Thyroid gland (tissue), 4 donors: ENCODE measurements around the gene RBM19. TPM values are rescaled to one million over a fixed set of nuclear protein-coding genes. Genes with fewer than 3 reads are reported as not detected.

Source experiments
- DNase-seq, 2 donors: peaks; one replicate each; pipeline ENCODE4 v3.0.0-alpha.2; 2019
- H3K27ac ChIP-seq, 3 donors: fragments of 200-600 bp; sonication (generic); 1 replicate in 2 of 3; 2 replicates in 1 of 3; pipeline ENCODE4 v1.5.1; 2016 to 2019; ENCODE audit warnings: mild to moderate bottlenecking in 1 of 3, moderate library complexity in 1 of 3
- H3K27me3 ChIP-seq: fragments of 200-600 bp; sonication (generic); one replicate; pipeline ENCODE4 v1.5.1; 2019
- H3K36me3 ChIP-seq, 2 donors: fragments of 200-600 bp; sonication (generic); one replicate each; pipeline ENCODE4 v1.5.1; 2016 to 2019
- H3K4me1 ChIP-seq, 2 donors: fragments of 200-600 bp; sonication (generic); one replicate each; pipeline ENCODE4 v1.5.1; 2017 to 2019
- H3K4me3 ChIP-seq, 3 donors: fragments of 200-600 bp; sonication (generic); replicated peaks in 1 of 3; 1 replicate in 2 of 3; 2 replicates in 1 of 3; pipeline ENCODE4 v1.5.1; 2016; ENCODE audit warnings: mild to moderate bottlenecking in 1 of 3
- H3K9me3 ChIP-seq: fragments of 200-600 bp; sonication (generic); one replicate; pipeline ENCODE4 v1.5.1; 2017
- POLR2A ChIP-seq, 2 donors: fragments of 450-650 bp; IDR thresholded peaks; one replicate each; pipeline ENCODE4 v1.6.1; 2017; ENCODE audit warnings: antibody characterized with exemption in 2 of 2, mild to moderate bottlenecking in 2 of 2, moderate library complexity in 1 of 2
- WGBS, 2 donors: methylation state at CpG; one replicate each; pipeline ENCODE4 v1.1.5; 2017; 5-methylcytosine and 5-hydroxymethylcytosine counted together
- intact Hi-C: fragments of 100-400 bp; cut with DNase I; formaldehyde crosslinking; loops from one replicate; pipeline ENCODE4 v1.15.1; 2023
- total RNA-seq, 4 donors: library from RNA; depleted of rRNA; stranded (reverse); fragments of >200 nt; gene quantifications; one replicate each; pipeline ENCODE4 v1.2.3, GENCODE V29; 2016
- TF ChIP-seq, protein P1 (sequence below), 6 experiments: fragments of 200-600 bp in 3 of 6; fragments of 450-650 bp in 3 of 6; sonication (generic) in 3 of 6; IDR thresholded peaks; one replicate each; pipeline ENCODE4 v1.5.1; 2016 to 2019; ENCODE audit warnings: antibody characterized with exemption in 6 of 6, mild to moderate bottlenecking in 2 of 6, inconsistent platforms in 1 of 6, moderate library complexity in 1 of 6

RBM19 gene
- total RNA-seq, 4 donors from 2014 or later, result 27.3 to 40.6 (median 36.1) TPM

DNA sequence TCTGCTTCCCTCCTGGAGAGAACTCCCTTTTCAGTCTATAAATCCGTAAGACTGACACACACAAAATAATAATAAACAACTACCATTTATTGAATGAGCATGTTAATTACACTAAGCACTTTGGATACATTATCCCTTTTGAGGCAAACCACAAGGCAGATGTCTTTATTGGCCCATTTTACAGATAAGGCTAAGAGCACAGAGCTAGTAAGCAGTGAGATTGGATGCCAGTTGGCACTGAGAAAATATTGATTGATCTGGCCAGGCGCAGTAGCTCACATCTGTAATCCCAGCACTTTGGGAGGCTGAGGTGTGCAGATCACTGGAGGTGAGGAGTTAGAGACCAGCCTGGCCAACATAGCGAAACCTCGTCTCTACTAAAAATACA, 21.9 kb upstream of the RBM19 start:
- TF ChIP-seq, protein P1, sequence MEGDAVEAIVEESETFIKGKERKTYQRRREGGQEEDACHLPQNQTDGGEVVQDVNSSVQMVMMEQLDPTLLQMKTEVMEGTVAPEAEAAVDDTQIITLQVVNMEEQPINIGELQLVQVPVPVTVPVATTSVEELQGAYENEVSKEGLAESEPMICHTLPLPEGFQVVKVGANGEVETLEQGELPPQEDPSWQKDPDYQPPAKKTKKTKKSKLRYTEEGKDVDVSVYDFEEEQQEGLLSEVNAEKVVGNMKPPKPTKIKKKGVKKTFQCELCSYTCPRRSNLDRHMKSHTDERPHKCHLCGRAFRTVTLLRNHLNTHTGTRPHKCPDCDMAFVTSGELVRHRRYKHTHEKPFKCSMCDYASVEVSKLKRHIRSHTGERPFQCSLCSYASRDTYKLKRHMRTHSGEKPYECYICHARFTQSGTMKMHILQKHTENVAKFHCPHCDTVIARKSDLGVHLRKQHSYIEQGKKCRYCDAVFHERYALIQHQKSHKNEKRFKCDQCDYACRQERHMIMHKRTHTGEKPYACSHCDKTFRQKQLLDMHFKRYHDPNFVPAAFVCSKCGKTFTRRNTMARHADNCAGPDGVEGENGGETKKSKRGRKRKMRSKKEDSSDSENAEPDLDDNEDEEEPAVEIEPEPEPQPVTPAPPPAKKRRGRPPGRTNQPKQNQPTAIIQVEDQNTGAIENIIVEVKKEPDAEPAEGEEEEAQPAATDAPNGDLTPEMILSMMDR (IDR thresholded peaks at IDR 0.05), result no peak
- no peak for TF ChIP-seq POLR2A (IDR thresholded peaks at IDR 0.05)
- intact Hi-C loops, result no loop called here
- Histone ChIP-seq H3K4me1 (no peaks in the 10 kb centered on the region), H3K27me3 (no peaks in the 10 kb centered on the region), H3K4me3 (no peak overlapping the region), H3K9me3 (no peaks in the 10 kb centered on the region), H3K27ac (no peak overlapping the region), H3K36me3 (no peaks in the 10 kb centered on the region)
- WGBS, 2 donors, result 83 to 87% methylated on average over 4 of the region's 4 CpGs
- no peak for DNase-seq

DNA sequence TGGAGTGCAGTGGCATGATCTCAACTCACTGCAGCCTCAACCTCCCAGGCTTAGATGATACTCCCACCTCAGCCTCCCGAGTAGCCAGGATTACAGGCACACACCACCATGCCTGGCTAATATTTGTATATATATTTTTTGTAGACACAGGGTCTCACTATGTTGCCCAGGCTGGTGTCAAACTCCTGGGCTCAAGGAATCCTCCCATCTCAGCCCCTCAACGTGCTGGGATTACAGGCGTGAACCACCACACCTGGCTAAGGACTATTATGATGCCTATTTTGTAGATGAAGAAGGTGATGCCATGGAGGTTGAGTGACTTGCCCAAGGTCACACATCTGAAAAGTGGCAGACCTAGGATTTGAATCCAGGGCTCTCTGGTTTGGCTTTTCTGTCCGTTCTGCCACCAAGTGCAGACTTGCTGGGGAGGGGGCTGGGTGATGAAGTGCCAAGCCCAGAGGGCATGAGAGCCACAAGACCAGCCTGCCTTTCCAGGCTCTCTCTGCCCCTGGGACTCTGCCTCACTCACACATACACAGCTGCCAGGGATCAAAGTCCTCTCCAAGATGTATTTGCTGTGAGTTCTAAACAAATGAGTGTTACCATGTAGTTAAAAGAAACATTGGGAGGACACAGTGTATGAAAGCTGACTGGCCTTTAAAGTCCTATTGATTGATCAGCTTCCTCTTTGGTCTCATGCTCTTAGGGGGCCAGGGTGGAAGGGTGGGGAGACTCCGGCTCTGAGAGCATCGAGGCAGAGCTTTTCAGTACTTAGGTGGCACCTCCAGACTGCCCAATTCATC, 21.3 kb upstream of the RBM19 start:
- 73 to 75% methylated on average over 6 of the region's 6 CpGs for WGBS, 2 donors
- Histone ChIP-seq H3K4me3 (no peak overlapping the region), H3K4me1 (no peaks in the 10 kb centered on the region), H3K27me3 (no peaks in the 10 kb centered on the region), H3K27ac (no peak overlapping the region), H3K9me3 (no peaks in the 10 kb centered on the region), H3K36me3 (no peaks in the 10 kb centered on the region)
- TF ChIP-seq, protein P1 (IDR thresholded peaks at IDR 0.05), result no peak
- TF ChIP-seq POLR2A (IDR thresholded peaks at IDR 0.05), result no peak
- DNase-seq, result no peak
- intact Hi-C loops, result no loop called here

DNA sequence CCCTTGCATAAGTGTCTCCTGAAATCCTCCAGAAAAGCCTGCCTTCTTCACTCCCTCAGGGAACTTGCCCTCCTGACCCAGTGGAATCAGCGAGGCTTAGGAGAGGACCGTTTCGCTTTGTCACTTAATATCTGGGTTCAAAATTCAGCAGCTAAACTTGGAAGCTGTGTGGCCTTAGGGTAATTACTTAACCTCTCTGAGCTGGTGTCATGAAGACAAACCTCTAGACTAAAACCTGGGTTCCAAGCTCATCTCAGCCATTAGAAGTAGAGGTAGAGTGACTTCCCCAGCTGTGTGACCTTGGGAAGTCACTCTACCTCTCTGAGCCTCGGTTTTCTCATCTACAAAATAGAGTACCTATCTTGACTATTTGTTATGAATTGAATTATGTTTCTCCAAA, 18.3 kb upstream of the RBM19 start:
- intact Hi-C loops, result loop anchor here (5.0 kb wide), 1 partner anchor 523 kb away; no protein-coding TSS in a partner anchor
- 77 to 82% methylated on average over 4 of the region's 4 CpGs for WGBS, 2 donors

DNA sequence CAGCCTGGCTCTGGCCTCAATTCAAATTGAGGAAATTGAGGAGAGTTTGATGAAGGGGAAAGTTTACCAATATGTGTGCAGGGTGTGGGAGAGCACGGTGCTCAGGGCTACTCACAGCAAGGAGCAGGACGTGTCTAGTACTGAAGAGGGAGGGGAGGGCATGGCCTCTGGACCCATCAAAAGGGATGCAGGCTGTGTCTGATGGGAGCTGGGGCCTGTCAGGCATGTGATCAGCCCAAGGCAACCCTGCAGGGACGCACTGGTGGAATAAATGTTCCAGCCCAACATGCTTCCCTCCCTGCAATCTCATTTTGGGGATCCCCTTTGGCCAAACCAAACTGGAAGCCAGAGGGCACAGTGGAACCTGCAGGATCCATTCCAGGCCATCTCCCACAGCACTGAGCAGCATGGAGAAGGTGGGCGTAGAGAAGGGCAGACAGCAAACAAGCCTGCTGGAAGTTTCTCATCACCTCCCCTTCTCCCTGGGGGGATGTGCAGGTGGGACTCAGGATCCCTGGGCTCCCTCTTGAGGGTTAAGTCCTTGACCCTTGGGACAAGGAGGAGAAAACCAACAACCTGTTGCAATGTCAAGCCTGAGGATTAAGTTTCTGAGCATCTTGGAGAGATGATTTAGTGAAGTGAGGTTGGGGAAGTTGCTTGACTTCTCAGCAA, 17.8 kb upstream of the RBM19 start:
- TF ChIP-seq, protein P1 (IDR thresholded peaks at IDR 0.05), result no peak
- no peak for TF ChIP-seq POLR2A (IDR thresholded peaks at IDR 0.05)
- intact Hi-C loops, result loop anchor here (5.0 kb wide), 1 partner anchor 523 kb away; no protein-coding TSS in a partner anchor
- no peak overlapping the region for H3K27ac ChIP-seq
- no peaks in the 10 kb centered on the region for H3K4me1 ChIP-seq
- WGBS, 2 donors, result 65 to 68% methylated on average over 4 of the region's 4 CpGs
- no peaks in the 10 kb centered on the region for H3K9me3 ChIP-seq
- no peaks in the 10 kb centered on the region for H3K36me3 ChIP-seq
- H3K27me3 ChIP-seq, result no peaks in the 10 kb centered on the region
- no peak overlapping the region for H3K4me3 ChIP-seq
- no peak for DNase-seq

More for the DNA sequence above, 18.3 kb upstream of the RBM19 start:
- Histone ChIP-seq H3K4me3 (no peak overlapping the region), H3K4me1 (no peaks in the 10 kb centered on the region), H3K27ac (no peak overlapping the region), H3K27me3 (no peaks in the 10 kb centered on the region), H3K36me3 (no peaks in the 10 kb centered on the region), H3K9me3 (no peaks in the 10 kb centered on the region)
- no peak for TF ChIP-seq POLR2A (IDR thresholded peaks at IDR 0.05)
- TF ChIP-seq, protein P1 (IDR thresholded peaks at IDR 0.05), result no peak
- DNase-seq, result no peak

DNA sequence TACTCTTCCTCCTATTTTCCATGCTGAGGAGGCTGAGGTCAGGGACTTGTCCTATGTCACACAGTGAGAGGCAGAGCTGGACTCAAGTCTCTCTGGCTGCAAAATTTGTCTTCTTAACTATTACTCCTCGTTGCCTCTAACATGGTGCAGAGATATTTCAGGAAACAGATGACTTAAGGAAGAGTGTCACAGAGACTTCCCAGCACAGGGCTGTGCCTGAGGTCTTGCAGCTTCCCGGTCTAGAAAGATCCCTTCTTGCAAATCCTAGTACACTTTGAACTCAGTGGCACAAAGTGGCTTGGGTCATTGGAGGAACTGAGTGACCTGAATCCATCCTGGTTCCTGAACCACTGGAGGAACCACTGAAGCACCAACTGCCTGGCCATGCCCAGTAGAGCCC, 17.1 kb upstream of the RBM19 start:
- intact Hi-C loops, result loop anchor here (5.0 kb wide), 1 partner anchor 524 kb away; no protein-coding TSS in a partner anchor
- Histone ChIP-seq H3K27ac (no peak overlapping the region), H3K4me1 (no peaks in the 10 kb centered on the region), H3K27me3 (no peaks in the 10 kb centered on the region), H3K9me3 (no peaks in the 10 kb centered on the region), H3K36me3 (no peaks in the 10 kb centered on the region), H3K4me3 (no peak overlapping the region)
- 47 to 65% methylated on average over 2 of the region's 2 CpGs for WGBS, 2 donors
- TF ChIP-seq, protein P1 (IDR thresholded peaks at IDR 0.05), result no peak
- no peak for TF ChIP-seq POLR2A (IDR thresholded peaks at IDR 0.05)
- DNase-seq, result no peak
